ENCODE results near the gene PACSIN1. TPM values are rescaled to one million over a fixed set of nuclear protein-coding genes. Genes with fewer than 3 reads are reported as not detected.
A peak's percentile ranks its signal among the peaks of the same experiment; 100 is the strongest.

Gene PACSIN1
- total RNA-seq, 1 donor from 2014 or later = 3.4 TPM

- Mint-ChIP-seq H3K4me1 (ENCODE audit: unreplicated experiment) (peaks cover 16% of the 10 kb centered on the region), H3K4me3 (peak overlapping the region; percentile 53), H3K27me3 (peaks cover 6% of the 10 kb centered on the region), H3K9me3 (no peaks in the 10 kb centered on the region), H3K27ac (peak overlapping the region; percentile 16), H3K36me3 (no peaks in the 10 kb centered on the region)
- DNase-seq (ENCODE audit: extremely low spot score, unreplicated experiment) = no peak
- TF ChIP-seq CTCF (conservative IDR thresholded peaks at IDR 0.05) = no peak
These were observed 87.9 kb downstream of the PACSIN1 start for GRCh38 chr6:34553750-34554149.

GRCh38 chr6:34554291-34555006, 88.6 kb downstream of the PACSIN1 start:
- peak overlapping the region; percentile 53 for H3K4me3 Mint-ChIP-seq
- H3K4me1 Mint-ChIP-seq (ENCODE audit: unreplicated experiment) = peaks cover 16% of the 10 kb centered on the region
- H3K36me3 Mint-ChIP-seq = no peaks in the 10 kb centered on the region
- H3K27me3 Mint-ChIP-seq = peaks cover 6% of the 10 kb centered on the region
- no peak for TF ChIP-seq CTCF (conservative IDR thresholded peaks at IDR 0.05)
- DNase-seq (ENCODE audit: extremely low spot score, unreplicated experiment) = no peak
- H3K27ac Mint-ChIP-seq = peak overlapping the region; percentile 3
- no peaks in the 10 kb centered on the region for H3K9me3 Mint-ChIP-seq

GRCh38 chr6:34555007-34555322, 89.1 kb downstream of the PACSIN1 start:
- H3K27me3 Mint-ChIP-seq = peaks cover 6% of the 10 kb centered on the region
- no peaks in the 10 kb centered on the region for H3K9me3 Mint-ChIP-seq
- no peaks in the 10 kb centered on the region for H3K36me3 Mint-ChIP-seq
- H3K4me3 Mint-ChIP-seq = no peak overlapping the region
- H3K4me1 Mint-ChIP-seq (ENCODE audit: unreplicated experiment) = peaks cover 20% of the 10 kb centered on the region
- DNase-seq (ENCODE audit: extremely low spot score, unreplicated experiment) = no peak
- no peak overlapping the region for H3K27ac Mint-ChIP-seq
- no peak for TF ChIP-seq CTCF (conservative IDR thresholded peaks at IDR 0.05)

GRCh38 chr6:34555328-34555727, 89.5 kb downstream of the PACSIN1 start:
- DNase-seq (ENCODE audit: extremely low spot score, unreplicated experiment) = no peak
- Mint-ChIP-seq H3K4me3 (no peak overlapping the region), H3K4me1 (ENCODE audit: unreplicated experiment) (peaks cover 23% of the 10 kb centered on the region), H3K9me3 (no peaks in the 10 kb centered on the region), H3K27me3 (peaks cover 6% of the 10 kb centered on the region), H3K27ac (no peak overlapping the region), H3K36me3 (no peaks in the 10 kb centered on the region)
- TF ChIP-seq CTCF (conservative IDR thresholded peaks at IDR 0.05) = no peak

- no peaks in the 10 kb centered on the region for H3K9me3 Mint-ChIP-seq
- no peak within 1 kb of the TSS for H3K27ac Mint-ChIP-seq
These were observed 90.2 kb downstream of the PACSIN1 start, which contains the start of gene SPDEF for GRCh38 chr6:34556031-34556471. Gene SPDEF (minus strand): TSS chr6:34556329. CDS start chr6:34544455, 11,874 bp downstream.

More at GRCh38 chr6:34556031-34556471, 90.2 kb downstream of the PACSIN1 start, which contains the start of gene SPDEF:
- no peak for DNase-seq (ENCODE audit: extremely low spot score, unreplicated experiment)
- no peak within 1 kb of the TSS for H3K4me3 Mint-ChIP-seq
- peaks cover 6% of the 10 kb centered on the region for H3K27me3 Mint-ChIP-seq
- peaks cover 27% of the 10 kb centered on the region for H3K4me1 Mint-ChIP-seq (ENCODE audit: unreplicated experiment)
- peak; percentile 22 for TF ChIP-seq CTCF (conservative IDR thresholded peaks at IDR 0.05)
- H3K36me3 Mint-ChIP-seq = no peaks in the 10 kb centered on the region
